HepG2 (cell line): ENCODE data around the gene TMPRSS11E.

Source experiments
- RAD21 ChIP-seq: fragments of 450-650 bp; formaldehyde crosslinking; IDR thresholded peaks from 2 replicates; pipeline ENCODE4 v1.5.0; 2020; ENCODE audit warnings: mild to moderate bottlenecking
- TAF15 ChIP-seq: fragments of 200-400 bp; formaldehyde crosslinking; IDR thresholded peaks from one replicate; pipeline ENCODE4 v1.6.1; 2018; ENCODE audit warnings: mild to moderate bottlenecking, low read depth, low read length; ENCODE audit not compliant: poor library complexity, severe bottlenecking
- TF ChIP-seq, protein P1 (sequence below): sonication (generic); formaldehyde crosslinking; IDR thresholded peaks from 2 replicates; pipeline ENCODE4 v1.5.0; 2020; ENCODE audit warnings: mild to moderate bottlenecking, missing genetic modification reagents, moderate library complexity
- TF ChIP-seq, protein P2 (sequence below): IDR thresholded peaks from 2 replicates; pipeline ENCODE4 v1.6.1; 2016; ENCODE audit warnings: missing genetic modification reagents, missing compliant biosample characterization
- TF ChIP-seq, protein P3 (sequence below): sonication (generic); formaldehyde crosslinking; IDR thresholded peaks from 2 replicates; pipeline ENCODE4 v1.8.1; 2022; ENCODE audit warnings: low read depth, mild to moderate bottlenecking, missing genetic modification reagents

DNA sequence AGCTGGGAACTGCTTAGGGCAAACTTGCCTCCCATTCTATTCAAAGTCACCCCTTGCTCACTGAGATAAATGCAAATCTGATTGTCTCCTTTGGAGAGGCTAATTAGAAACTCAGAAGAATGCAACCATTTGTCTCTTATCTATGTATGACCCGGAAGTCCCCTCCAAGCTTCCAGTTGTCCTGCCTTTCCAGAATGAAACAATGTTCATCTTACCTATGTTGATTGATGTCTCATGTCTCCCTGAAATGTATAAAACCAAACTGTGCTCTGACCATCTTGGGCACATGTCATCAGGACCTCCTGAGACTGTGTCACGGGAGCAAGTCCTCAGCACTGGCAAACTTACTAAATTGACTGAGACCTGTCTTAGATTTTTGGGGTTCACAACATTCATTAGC is 37.1 kb upstream of the TMPRSS11E start:
- TF ChIP-seq, protein P1, sequence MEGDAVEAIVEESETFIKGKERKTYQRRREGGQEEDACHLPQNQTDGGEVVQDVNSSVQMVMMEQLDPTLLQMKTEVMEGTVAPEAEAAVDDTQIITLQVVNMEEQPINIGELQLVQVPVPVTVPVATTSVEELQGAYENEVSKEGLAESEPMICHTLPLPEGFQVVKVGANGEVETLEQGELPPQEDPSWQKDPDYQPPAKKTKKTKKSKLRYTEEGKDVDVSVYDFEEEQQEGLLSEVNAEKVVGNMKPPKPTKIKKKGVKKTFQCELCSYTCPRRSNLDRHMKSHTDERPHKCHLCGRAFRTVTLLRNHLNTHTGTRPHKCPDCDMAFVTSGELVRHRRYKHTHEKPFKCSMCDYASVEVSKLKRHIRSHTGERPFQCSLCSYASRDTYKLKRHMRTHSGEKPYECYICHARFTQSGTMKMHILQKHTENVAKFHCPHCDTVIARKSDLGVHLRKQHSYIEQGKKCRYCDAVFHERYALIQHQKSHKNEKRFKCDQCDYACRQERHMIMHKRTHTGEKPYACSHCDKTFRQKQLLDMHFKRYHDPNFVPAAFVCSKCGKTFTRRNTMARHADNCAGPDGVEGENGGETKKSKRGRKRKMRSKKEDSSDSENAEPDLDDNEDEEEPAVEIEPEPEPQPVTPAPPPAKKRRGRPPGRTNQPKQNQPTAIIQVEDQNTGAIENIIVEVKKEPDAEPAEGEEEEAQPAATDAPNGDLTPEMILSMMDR (CRISPR knock-in tag), result no peak
- TF ChIP-seq RAD21 (CRISPR knock-in tag) (no peak), TAF15 (no peak)
- TF ChIP-seq, protein P2, sequence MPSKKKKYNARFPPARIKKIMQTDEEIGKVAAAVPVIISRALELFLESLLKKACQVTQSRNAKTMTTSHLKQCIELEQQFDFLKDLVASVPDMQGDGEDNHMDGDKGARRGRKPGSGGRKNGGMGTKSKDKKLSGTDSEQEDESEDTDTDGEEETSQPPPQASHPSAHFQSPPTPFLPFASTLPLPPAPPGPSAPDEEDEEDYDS (CRISPR knock-in tag), result no peak
- TF ChIP-seq, protein P3, sequence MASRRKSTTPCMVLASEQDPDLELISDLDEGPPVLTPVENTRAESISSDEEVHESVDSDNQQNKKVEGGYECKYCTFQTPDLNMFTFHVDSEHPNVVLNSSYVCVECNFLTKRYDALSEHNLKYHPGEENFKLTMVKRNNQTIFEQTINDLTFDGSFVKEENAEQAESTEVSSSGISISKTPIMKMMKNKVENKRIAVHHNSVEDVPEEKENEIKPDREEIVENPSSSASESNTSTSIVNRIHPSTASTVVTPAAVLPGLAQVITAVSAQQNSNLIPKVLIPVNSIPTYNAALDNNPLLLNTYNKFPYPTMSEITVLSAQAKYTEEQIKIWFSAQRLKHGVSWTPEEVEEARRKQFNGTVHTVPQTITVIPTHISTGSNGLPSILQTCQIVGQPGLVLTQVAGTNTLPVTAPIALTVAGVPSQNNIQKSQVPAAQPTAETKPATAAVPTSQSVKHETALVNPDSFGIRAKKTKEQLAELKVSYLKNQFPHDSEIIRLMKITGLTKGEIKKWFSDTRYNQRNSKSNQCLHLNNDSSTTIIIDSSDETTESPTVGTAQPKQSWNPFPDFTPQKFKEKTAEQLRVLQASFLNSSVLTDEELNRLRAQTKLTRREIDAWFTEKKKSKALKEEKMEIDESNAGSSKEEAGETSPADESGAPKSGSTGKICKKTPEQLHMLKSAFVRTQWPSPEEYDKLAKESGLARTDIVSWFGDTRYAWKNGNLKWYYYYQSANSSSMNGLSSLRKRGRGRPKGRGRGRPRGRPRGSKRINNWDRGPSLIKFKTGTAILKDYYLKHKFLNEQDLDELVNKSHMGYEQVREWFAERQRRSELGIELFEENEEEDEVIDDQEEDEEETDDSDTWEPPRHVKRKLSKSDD (CRISPR knock-in tag), result no peak
